Measurements from ENCODE around the gene PTPRT. TPM values are rescaled to one million over a fixed set of nuclear protein-coding genes. Genes with fewer than 3 reads are reported as not detected.

Gene PTPRT
- total RNA-seq, 1 experiment from 2014 or later: not detected

DNA sequence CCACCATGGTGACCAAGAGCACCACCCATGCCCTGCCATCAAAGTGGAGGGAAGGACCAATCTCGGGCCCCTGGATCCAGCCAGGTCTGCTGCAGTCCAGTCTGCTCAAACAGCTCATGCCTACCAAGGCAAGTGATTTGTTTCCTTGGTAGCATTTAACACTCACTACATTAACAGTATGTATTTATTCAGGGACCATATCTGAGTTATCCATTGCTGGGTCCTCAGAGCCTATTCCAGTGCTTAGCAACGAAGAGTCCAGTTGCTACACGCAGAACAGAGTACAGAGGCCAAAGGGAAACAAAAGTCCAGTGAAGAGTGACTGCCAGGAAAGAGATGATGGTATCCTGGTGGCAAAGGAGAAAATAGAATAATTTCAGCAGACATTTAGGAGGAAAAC, 352.2 kb downstream of the PTPRT start:
- BruUV-seq (replicated peaks): no TSS peak
- no peak overlapping the region for H3K4me2 ChIP-seq (ENCODE audit: low read length)
- DNase-seq: no peak
- no peak for ATAC-seq
- H3K9me3 ChIP-seq (ENCODE audit: low read length): peaks cover 29% of the 10 kb centered on the region
- no peaks in the 10 kb centered on the region for H4K20me1 ChIP-seq (ENCODE audit: low read length)
- H2AFZ ChIP-seq (ENCODE audit: low read length): no peak overlapping the region
- H3K27ac ChIP-seq (ENCODE audit: low read length): no peak overlapping the region
- ChIA-PET CTCF (no interaction called here), POLR2A (ENCODE audit: unreplicated experiment) (no interaction called here)
- no peaks in the 10 kb centered on the region for H3K9me2 ChIP-seq (replicated peaks; ENCODE audit: low read length)
- H3K9ac ChIP-seq (ENCODE audit: low read length): no peak overlapping the region
- no peaks in the 10 kb centered on the region for H3K27me3 ChIP-seq (ENCODE audit: low read length)
- no peak for TF ChIP-seq EZH2phosphoT487 (IDR thresholded peaks at IDR 0.05; ENCODE audit: borderline replicate concordance, low read length)
- TF ChIP-seq EZH2 (IDR thresholded peaks at IDR 0.05; ENCODE audit: low read length, unreplicated experiment): no peak
- TF ChIP-seq CTCF (conservative IDR thresholded peaks at IDR 0.05; ENCODE audit: low read depth, low read length): no peak
- H3K36me3 ChIP-seq (ENCODE audit: low read depth, low read length): no peaks in the 10 kb centered on the region; the same call in 1 of the 2 replicates
- no peak overlapping the region for H3K4me3 ChIP-seq (ENCODE audit: low read length)
- no peaks in the 10 kb centered on the region for H3K79me2 ChIP-seq (ENCODE audit: low read length)
- H3F3A ChIP-seq (ENCODE audit: low read length, unreplicated experiment): no peaks in the 10 kb centered on the region
- no peaks in the 10 kb centered on the region for H3K4me1 ChIP-seq (ENCODE audit: insufficient read depth, low read length)
- intact Hi-C loops (cut with micrococcal nuclease): no loop called here

- no peaks in the 10 kb centered on the region; the same call in 1 of the 2 replicates for H3K36me3 ChIP-seq (ENCODE audit: low read depth, low read length)
- DNase-seq: no peak
- no peaks in the 10 kb centered on the region for H3K4me1 ChIP-seq (ENCODE audit: insufficient read depth, low read length)
- no peak overlapping the region for H3K27ac ChIP-seq (ENCODE audit: low read length)
- H4K20me1 ChIP-seq (ENCODE audit: low read length): no peaks in the 10 kb centered on the region
- no TSS peak for BruUV-seq (replicated peaks)
- H3K9me2 ChIP-seq (replicated peaks; ENCODE audit: low read length): no peaks in the 10 kb centered on the region
- TF ChIP-seq EZH2 (IDR thresholded peaks at IDR 0.05; ENCODE audit: low read length, unreplicated experiment) (no peak), CTCF (conservative IDR thresholded peaks at IDR 0.05; ENCODE audit: low read depth, low read length) (no peak), EZH2phosphoT487 (IDR thresholded peaks at IDR 0.05; ENCODE audit: borderline replicate concordance, low read length) (no peak)
- no peak overlapping the region for H3K4me2 ChIP-seq (ENCODE audit: low read length)
- no peak overlapping the region for H2AFZ ChIP-seq (ENCODE audit: low read length)
- ChIA-PET CTCF (no interaction called here), POLR2A (ENCODE audit: unreplicated experiment) (no interaction called here)
- no peak for ATAC-seq
- H3F3A ChIP-seq (ENCODE audit: low read length, unreplicated experiment): no peaks in the 10 kb centered on the region
- no peaks in the 10 kb centered on the region for H3K27me3 ChIP-seq (ENCODE audit: low read length)
- intact Hi-C loops (cut with micrococcal nuclease): no loop called here
- peaks cover 28% of the 10 kb centered on the region for H3K9me3 ChIP-seq (ENCODE audit: low read length)
- no peak overlapping the region for H3K4me3 ChIP-seq (ENCODE audit: low read length)
- H3K9ac ChIP-seq (ENCODE audit: low read length): no peak overlapping the region
- no peaks in the 10 kb centered on the region for H3K79me2 ChIP-seq (ENCODE audit: low read length)
Observed at GRCh38 chr20:42836339-42836738, 353.4 kb downstream of the PTPRT start.

GRCh38 chr20:42807876-42808275, 381.8 kb downstream of the PTPRT start:
- H3K4me2 ChIP-seq (ENCODE audit: low read length): no peak overlapping the region
- CTCF ChIA-PET: no interaction called here
- no peaks in the 10 kb centered on the region for H3K4me1 ChIP-seq (ENCODE audit: insufficient read depth, low read length)
- no peaks in the 10 kb centered on the region for H3K36me3 ChIP-seq (ENCODE audit: low read depth, low read length)
- POLR2A ChIA-PET (ENCODE audit: unreplicated experiment): no interaction called here
- DNase-seq (no peak), ATAC-seq (no peak)
- no peak overlapping the region for H3K4me3 ChIP-seq (ENCODE audit: low read length)
- H2AFZ ChIP-seq (ENCODE audit: low read length): no peak overlapping the region
- intact Hi-C loops (cut with micrococcal nuclease): no loop called here
- H3K9me3 ChIP-seq (ENCODE audit: low read length): peaks cover 23% of the 10 kb centered on the region; the same call in 1 of the 2 replicates
- no peak overlapping the region for H3K9ac ChIP-seq (ENCODE audit: low read length)
- H3K79me2 ChIP-seq (ENCODE audit: low read length): no peaks in the 10 kb centered on the region
- no peak overlapping the region for H3K27ac ChIP-seq (ENCODE audit: low read length)
- H3F3A ChIP-seq (ENCODE audit: low read length, unreplicated experiment): no peaks in the 10 kb centered on the region
- H4K20me1 ChIP-seq (ENCODE audit: low read length): no peaks in the 10 kb centered on the region
- TF ChIP-seq CTCF (conservative IDR thresholded peaks at IDR 0.05; ENCODE audit: low read depth, low read length): no peak
- no peak for TF ChIP-seq EZH2 (IDR thresholded peaks at IDR 0.05; ENCODE audit: low read length, unreplicated experiment)
- TF ChIP-seq EZH2phosphoT487 (IDR thresholded peaks at IDR 0.05; ENCODE audit: borderline replicate concordance, low read length): no peak
- no peaks in the 10 kb centered on the region for H3K9me2 ChIP-seq (replicated peaks; ENCODE audit: low read length)
- no peaks in the 10 kb centered on the region for H3K27me3 ChIP-seq (ENCODE audit: low read length)
- no TSS peak for BruUV-seq (replicated peaks)

Measured in PC-3 (cell line).